NT2/D1 (cell line): ENCODE measurements around the gene OR7D2.

Source experiments
- DNase-seq: peaks from one replicate; pipeline ENCODE4 v3.0.0-alpha.2; 2011; ENCODE audit warnings: low read depth, low spot score
- H3K27me3 ChIP-seq: 2 replicates; pipeline ENCODE4 v1.6.0; 2011; ENCODE audit warnings: mild to moderate bottlenecking; ENCODE audit not compliant: insufficient read length, insufficient read depth
- H3K36me3 ChIP-seq: 2 replicates; pipeline ENCODE4 v1.6.1; 2011; ENCODE audit warnings: mild to moderate bottlenecking, low read length, mixed read lengths; ENCODE audit not compliant: insufficient read depth, insufficient read length
- H3K4me1 ChIP-seq: 2 replicates; pipeline ENCODE4 v1.5.1; 2011; ENCODE audit not compliant: insufficient read depth, insufficient read length
- H3K4me3 ChIP-seq: 2 replicates; pipeline ENCODE4 v1.5.1; 2011; ENCODE audit warnings: low read depth; ENCODE audit not compliant: insufficient read length
- H3K9ac ChIP-seq: 2 replicates; pipeline ENCODE4 v1.6.0; 2011; ENCODE audit warnings: low read depth; ENCODE audit not compliant: insufficient read length
- H3K9me3 ChIP-seq: 2 replicates; pipeline ENCODE4 v1.5.1; 2011; ENCODE audit warnings: mild to moderate bottlenecking, low read length; ENCODE audit not compliant: insufficient read depth
- SUZ12 ChIP-seq: IDR thresholded peaks from 2 replicates; pipeline ENCODE4 v1.6.1; 2011; ENCODE audit not compliant: insufficient read length, insufficient read depth; ENCODE audit errors: extremely low read depth
- YY1 ChIP-seq: IDR thresholded peaks from 2 replicates; pipeline ENCODE4 v1.6.1; 2011; ENCODE audit not compliant: insufficient read length, insufficient read depth
- ZNF274 ChIP-seq: IDR thresholded peaks from 2 replicates; pipeline ENCODE4 v1.6.1; 2011; ENCODE audit warnings: mild to moderate bottlenecking, low read depth, low read length

Gene OR7D2

GRCh38 chr19:9178901-9179300, at the start of gene OR7D2:
Gene OR7D2, plus strand, starts transcription at chr19:9178979. Its CDS starts 6,803 bp downstream, at chr19:9185782.
- Histone ChIP-seq H3K9me3 (peaks cover 7% of the 10 kb centered on the region), H3K36me3 (no peaks in the 10 kb centered on the region), H3K4me1 (no peaks in the 10 kb centered on the region), H3K4me3 (no peak within 1 kb of the TSS), H3K27me3 (no peaks in the 10 kb centered on the region), H3K9ac (no peak within 1 kb of the TSS)
- DNase-seq: no peak
- TF ChIP-seq YY1 (no peak), SUZ12 (no peak), ZNF274 (no peak)

GRCh38 chr19:9130965-9131364, 47.8 kb upstream of the OR7D2 start:
- H3K4me3 ChIP-seq: no peak overlapping the region
- no peaks in the 10 kb centered on the region for H3K36me3 ChIP-seq
- no peaks in the 10 kb centered on the region for H3K9me3 ChIP-seq
- H3K9ac ChIP-seq: no peak overlapping the region
- DNase-seq: no peak
- no peaks in the 10 kb centered on the region for H3K27me3 ChIP-seq
- H3K4me1 ChIP-seq: no peaks in the 10 kb centered on the region
- TF ChIP-seq SUZ12 (no peak), YY1 (no peak)

GRCh38 chr19:9132422-9132821, 46.4 kb upstream of the OR7D2 start:
- H3K4me3 ChIP-seq: no peak overlapping the region
- H3K4me1 ChIP-seq: no peaks in the 10 kb centered on the region
- DNase-seq: no peak
- TF ChIP-seq ZNF274 (no peak), YY1 (no peak), SUZ12 (no peak)
- no peaks in the 10 kb centered on the region for H3K9me3 ChIP-seq
- no peak overlapping the region for H3K9ac ChIP-seq
- no peaks in the 10 kb centered on the region for H3K36me3 ChIP-seq
- H3K27me3 ChIP-seq: no peaks in the 10 kb centered on the region

GRCh38 chr19:9139609-9140158, 39.1 kb upstream of the OR7D2 start:
- TF ChIP-seq YY1: no peak
- TF ChIP-seq SUZ12: no peak
- no peak for TF ChIP-seq ZNF274
- Histone ChIP-seq H3K9ac (peak overlapping the region; percentile 99), H3K9me3 (peaks cover 21% of the 10 kb centered on the region), H3K36me3 (peaks cover 20% of the 10 kb centered on the region), H3K27me3 (no peaks in the 10 kb centered on the region), H3K4me1 (no peaks in the 10 kb centered on the region), H3K4me3 (peak overlapping the region; percentile 97)
- DNase-seq: no peak

GRCh38 chr19:9140159-9140874, 38.5 kb upstream of the OR7D2 start, which contains the start of gene ZNF317:
Gene ZNF317, plus strand, starts transcription at chr19:9140397. Its CDS starts 15,620 bp downstream, at chr19:9156017.
- peaks cover 26% of the 10 kb centered on the region for H3K36me3 ChIP-seq
- no peaks in the 10 kb centered on the region for H3K4me1 ChIP-seq
- H3K27me3 ChIP-seq: no peaks in the 10 kb centered on the region
- peak within 1 kb of the TSS; percentile 99 for H3K9ac ChIP-seq
- TF ChIP-seq YY1 (peak; percentile 83), ZNF274 (no peak), SUZ12 (no peak)
- DNase-seq: peak; percentile 89
- peak within 1 kb of the TSS; percentile 97 for H3K4me3 ChIP-seq
- peaks cover 27% of the 10 kb centered on the region for H3K9me3 ChIP-seq

- H3K9me3 ChIP-seq: peaks cover 65% of the 10 kb centered on the region
- peaks cover 52% of the 10 kb centered on the region for H3K36me3 ChIP-seq
Observed at GRCh38 chr19:9144920-9145319, 33.9 kb upstream of the OR7D2 start.

GRCh38 chr19:9146882-9147281, 31.9 kb upstream of the OR7D2 start:
- no peak overlapping the region for H3K4me3 ChIP-seq
- TF ChIP-seq ZNF274 (no peak), SUZ12 (no peak), YY1 (no peak)
- H3K27me3 ChIP-seq: no peaks in the 10 kb centered on the region
- H3K9ac ChIP-seq: no peak overlapping the region
- H3K9me3 ChIP-seq: peaks cover 84% of the 10 kb centered on the region
- no peak for DNase-seq
- peaks cover 63% of the 10 kb centered on the region for H3K36me3 ChIP-seq
- H3K4me1 ChIP-seq: no peaks in the 10 kb centered on the region

More at GRCh38 chr19:9144920-9145319, 33.9 kb upstream of the OR7D2 start:
- no peaks in the 10 kb centered on the region for H3K4me1 ChIP-seq
- H3K4me3 ChIP-seq: no peak overlapping the region
- TF ChIP-seq YY1 (no peak), ZNF274 (no peak), SUZ12 (no peak)
- no peaks in the 10 kb centered on the region for H3K27me3 ChIP-seq
- H3K9ac ChIP-seq: no peak overlapping the region
- DNase-seq: no peak

- peaks cover 91% of the 10 kb centered on the region for H3K9me3 ChIP-seq
- H3K36me3 ChIP-seq: peaks cover 65% of the 10 kb centered on the region
Observed at GRCh38 chr19:9148697-9149096, 30.1 kb upstream of the OR7D2 start.

More at GRCh38 chr19:9148697-9149096, 30.1 kb upstream of the OR7D2 start:
- H3K27me3 ChIP-seq: no peaks in the 10 kb centered on the region
- DNase-seq: no peak
- H3K4me3 ChIP-seq: no peak overlapping the region
- no peaks in the 10 kb centered on the region for H3K4me1 ChIP-seq
- no peak overlapping the region for H3K9ac ChIP-seq
- no peak for TF ChIP-seq SUZ12
- TF ChIP-seq ZNF274: no peak
